ENCODE results near the gene AGO3. TPM values are rescaled to one million over a fixed set of nuclear protein-coding genes. Genes with fewer than 3 reads are reported as not detected.

AGO3 gene
- total RNA-seq, 2 donors from 2014 or later = 47.5 to 49.9 TPM

- Histone ChIP-seq H3K27me3 (replicated peaks; ENCODE audit: insufficient read depth) (no peaks in the 10 kb centered on the region), H3K9me3 (no peaks in the 10 kb centered on the region), H3K27ac (peak overlapping the region; percentile 90 to 96), H3K4me3 (no peak overlapping the region), H3K36me3 (no peaks in the 10 kb centered on the region), H3K4me1 (ENCODE audit: control insufficient read depth in 1 of 2, low read depth in 2 of 2) (peaks cover 27 to 63% of the 10 kb centered on the region in 2 donors)
- ATAC-seq (ENCODE audit: insufficient number of reproducible peaks, low FRiP score, low read depth) = no peak
- TF ChIP-seq CTCF (IDR thresholded peaks at IDR 0.05) = no peak
- no peak for DNase-seq (ENCODE audit: low spot score)
Measured at GRCh38 chr1:36115931-36116330, 185.0 kb downstream of the AGO3 start.

GRCh38 chr1:36116901-36117300, 186.0 kb downstream of the AGO3 start:
- Histone ChIP-seq H3K36me3 (no peaks in the 10 kb centered on the region), H3K9me3 (no peaks in the 10 kb centered on the region), H3K4me3 (no peak overlapping the region), H3K27me3 (replicated peaks; ENCODE audit: insufficient read depth) (no peaks in the 10 kb centered on the region), H3K27ac (peak overlapping the region; percentile 90 to 96), H3K4me1 (ENCODE audit: control insufficient read depth in 1 of 2, low read depth in 2 of 2) (peaks cover 27 to 63% of the 10 kb centered on the region in 2 donors)
- TF ChIP-seq CTCF (IDR thresholded peaks at IDR 0.05) = no peak
- DNase-seq (ENCODE audit: low spot score) = no peak
- no peak for ATAC-seq (ENCODE audit: insufficient number of reproducible peaks, low FRiP score, low read depth)

GRCh38 chr1:36118447-36119204, 187.7 kb downstream of the AGO3 start:
- H3K27me3 ChIP-seq (replicated peaks; ENCODE audit: insufficient read depth) = no peaks in the 10 kb centered on the region
- H3K36me3 ChIP-seq = no peaks in the 10 kb centered on the region
- H3K9me3 ChIP-seq = no peaks in the 10 kb centered on the region
- peaks cover 27 to 66% of the 10 kb centered on the region in 2 donors for H3K4me1 ChIP-seq (ENCODE audit: control insufficient read depth in 1 of 2, low read depth in 2 of 2)
- ATAC-seq (ENCODE audit: insufficient number of reproducible peaks, low FRiP score, low read depth) (no peak), DNase-seq (ENCODE audit: low spot score) (no peak)
- no peak for TF ChIP-seq CTCF (IDR thresholded peaks at IDR 0.05)
- H3K27ac ChIP-seq = peak overlapping the region; percentile 90 to 96
- H3K4me3 ChIP-seq = no peak overlapping the region

- peak overlapping the region; percentile 5 for H3K4me3 ChIP-seq
- H3K27me3 ChIP-seq (replicated peaks; ENCODE audit: insufficient read depth) = no peaks in the 10 kb centered on the region
- no peaks in the 10 kb centered on the region for H3K9me3 ChIP-seq
- no peaks in the 10 kb centered on the region for H3K36me3 ChIP-seq
- H3K27ac ChIP-seq = peak overlapping the region; percentile 69 to 90
- no peak for ATAC-seq (ENCODE audit: insufficient number of reproducible peaks, low FRiP score, low read depth)
- TF ChIP-seq CTCF (IDR thresholded peaks at IDR 0.05) = no peak
- no peak for DNase-seq (ENCODE audit: low spot score)
- peaks cover 30 to 72% of the 10 kb centered on the region in 2 donors for H3K4me1 ChIP-seq (ENCODE audit: control insufficient read depth in 1 of 2, low read depth in 2 of 2)
Measured at GRCh38 chr1:36119456-36119855, 188.6 kb downstream of the AGO3 start.

Other genes starting within 250 kb of the AGO3 start
- gene C1orf216, start 212.2 kb upstream of the AGO3 start, total RNA-seq = 10 to 100 TPM; 23.4 to 39.7 TPM
- gene CLSPN, start 161.1 kb upstream of the AGO3 start, total RNA-seq = under 1 TPM; 0.27 to 0.56 TPM
- 10 to 100 TPM; 16.2 to 19.4 TPM for gene AGO4, start 123.1 kb upstream of the AGO3 start, total RNA-seq
- 10 to 100 TPM; 23.6 to 25.3 TPM for gene AGO1, start 47.9 kb upstream of the AGO3 start, total RNA-seq
- not detected for gene TEKT2, start 153.0 kb downstream of the AGO3 start, total RNA-seq
- gene ADPRS, start 157.8 kb downstream of the AGO3 start, total RNA-seq = 10 to 100 TPM; 34.0 to 34.1 TPM
- gene COL8A2, start 194.1 kb downstream of the AGO3 start, total RNA-seq = 100 to 1,000 TPM in 1 of 2 donors, 10 to 100 TPM in 1; 41.6 to 126 TPM
- gene TRAPPC3, start 218.4 kb downstream of the AGO3 start, total RNA-seq = 10 to 100 TPM; 78.5 to 92.3 TPM
- gene MAP7D1, start 225.1 kb downstream of the AGO3 start, total RNA-seq = 100 to 1,000 TPM; 170 to 186 TPM